PC-9 (cell line): Measurements from ENCODE around the gene ANKS1B. TPM values are rescaled to one million over a fixed set of nuclear protein-coding genes. Genes with fewer than 3 reads are reported as not detected.

Source experiments
- BruUV-seq: library from RNA; stranded (reverse); fragments of 400-500 nt; replicated peaks from 2 replicates; lab custom pipeline; 2021; lab: Mats Ljungman, UMichigan
- CTCF ChIA-PET: fragments of 300-600 bp; sonication (Branson Sonifier 250); formaldehyde crosslinking; loops from one replicate; lab custom pipeline; 2022; ENCODE audit warnings: antibody characterized with exemption; lab: Charles Lee
- POLR2A ChIA-PET: fragments of 300-600 bp; sonication (Branson Sonifier 250); formaldehyde crosslinking; loops from one replicate; lab custom pipeline; 2022; ENCODE audit warnings: antibody characterized with exemption; ENCODE audit not compliant: unreplicated experiment; lab: Charles Lee
- DNase-seq, 2 experiments: peaks; one replicate each; pipeline versions ENCODE4 v3.0.0 to v3.0.0-alpha.2; 2015 to 2022; ENCODE audit warnings: mixed read lengths in 1 of 2
- H2AFZ ChIP-seq: fragments of 200-600 bp; sonication (generic); 2 replicates; pipeline ENCODE4 v1.8.1; 2017; ENCODE audit warnings: antibody characterized with exemption
- H3F3A ChIP-seq: fragments of 200-600 bp; sonication (generic); 2 replicates; pipeline ENCODE4 v1.8.1; 2017; ENCODE audit warnings: antibody characterized with exemption, mild to moderate bottlenecking, low read depth; ENCODE audit not compliant: insufficient read depth
- H3K27ac ChIP-seq: fragments of 200-600 bp; sonication (generic); 2 replicates; pipeline ENCODE4 v1.6.1; 2016; ENCODE audit warnings: mixed run types
- H3K27me3 ChIP-seq: fragments of 200-600 bp; sonication (generic); 2 replicates; pipeline ENCODE4 v1.6.1; 2016; ENCODE audit warnings: low read depth, mixed run types; ENCODE audit not compliant: insufficient read depth
- H3K36me3 ChIP-seq: fragments of 200-600 bp; sonication (generic); 2 replicates; pipeline ENCODE4 v1.6.1; 2016; ENCODE audit warnings: low read depth, mixed run types
- H3K4me1 ChIP-seq: fragments of 200-600 bp; sonication (generic); replicated peaks from 2 replicates; pipeline ENCODE4 v1.6.1; 2016; ENCODE audit warnings: mixed run types; ENCODE audit not compliant: insufficient read depth
- H3K4me2 ChIP-seq: fragments of 200-600 bp; sonication (generic); 2 replicates; pipeline ENCODE4 v1.6.1; 2017; ENCODE audit warnings: mixed run types
- H3K4me3 ChIP-seq: fragments of 200-600 bp; sonication (generic); 2 replicates; pipeline ENCODE4 v1.6.1; 2016; ENCODE audit warnings: mixed run types
- H3K79me2 ChIP-seq: fragments of 200-600 bp; sonication (generic); 2 replicates; pipeline ENCODE4 v1.6.1; 2017; ENCODE audit warnings: low read depth, mixed run types
- H3K9me2 ChIP-seq: fragments of 200-600 bp; sonication (generic); 2 replicates; pipeline ENCODE4 v1.8.1; 2017; ENCODE audit warnings: mild to moderate bottlenecking; ENCODE audit not compliant: insufficient read depth
- H3K9me3 ChIP-seq: fragments of 200-600 bp; sonication (generic); 2 replicates; pipeline ENCODE4 v1.8.1; 2016; ENCODE audit warnings: low read depth; ENCODE audit not compliant: insufficient read depth
- H4K20me1 ChIP-seq: fragments of 200-600 bp; sonication (generic); 2 replicates; pipeline ENCODE4 v1.8.1; 2017; ENCODE audit not compliant: insufficient read depth
- EZH2 ChIP-seq: fragments of 200-600 bp; sonication (generic); IDR thresholded peaks from 2 replicates; pipeline ENCODE4 v1.8.0; 2017; ENCODE audit warnings: antibody characterized with exemption, low read depth
- intact Hi-C: fragments of 100-400 bp; cut with micrococcal nuclease; formaldehyde crosslinking; loops from one replicate; pipeline ENCODE4 v1.10.0; 2022; ENCODE audit not compliant: unreplicated experiment
- total RNA-seq: library from RNA; stranded (reverse); gene quantifications from 2 replicates; pipeline ENCODE4 v1.2.3, GENCODE V29; 2021
- TF ChIP-seq, protein P1 (sequence below): fragments of 200-600 bp; sonication (generic); conservative IDR thresholded peaks from 2 replicates; pipeline ENCODE4 v1.6.1; 2017; ENCODE audit warnings: mixed run types, antibody characterized with exemption, mild to moderate bottlenecking, moderate library complexity

Gene ANKS1B
- total RNA-seq, 1 experiment from 2014 or later, result not detected

DNA sequence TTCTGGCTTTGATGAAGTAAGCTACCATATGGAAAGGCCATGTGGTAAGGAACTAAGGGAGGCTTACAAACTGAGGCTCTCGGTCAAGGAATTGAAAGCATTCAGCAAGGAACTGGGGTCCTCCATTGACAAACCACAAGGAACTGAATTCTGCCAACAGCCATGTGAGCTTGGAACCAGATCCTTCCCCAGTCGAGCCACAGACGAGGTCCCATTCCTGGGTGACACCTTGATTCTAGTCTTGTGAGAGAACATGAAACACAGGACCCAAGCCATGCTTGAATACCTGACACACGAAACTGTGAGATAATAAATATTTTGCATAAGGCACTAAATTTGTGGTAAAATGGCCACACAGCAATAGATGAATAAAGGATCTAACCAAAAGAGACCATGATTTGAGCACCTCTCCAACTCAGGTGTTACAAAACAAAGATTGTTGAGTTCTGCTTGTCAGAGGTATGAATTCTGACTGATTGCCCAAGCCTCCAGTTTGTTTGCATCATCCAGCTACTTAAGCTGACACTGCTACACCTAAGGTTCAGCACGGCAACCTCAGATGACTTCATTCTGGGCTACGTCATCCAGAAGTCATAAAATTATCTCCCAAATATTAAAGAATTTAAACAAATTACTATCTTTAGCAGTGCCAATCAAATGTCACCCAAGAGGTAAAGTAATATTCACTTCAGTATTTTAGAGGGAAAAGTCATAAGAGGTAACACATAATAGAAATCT is 277.8 kb downstream of the ANKS1B start:
- H3K27me3 ChIP-seq, result no peaks in the 10 kb centered on the region
- H3K9me2 ChIP-seq, result no peaks in the 10 kb centered on the region
- CTCF ChIA-PET, result no interaction called here
- no peaks in the 10 kb centered on the region for H3F3A ChIP-seq
- no peak overlapping the region for H3K27ac ChIP-seq
- no peak for TF ChIP-seq EZH2
- TF ChIP-seq, protein P1, sequence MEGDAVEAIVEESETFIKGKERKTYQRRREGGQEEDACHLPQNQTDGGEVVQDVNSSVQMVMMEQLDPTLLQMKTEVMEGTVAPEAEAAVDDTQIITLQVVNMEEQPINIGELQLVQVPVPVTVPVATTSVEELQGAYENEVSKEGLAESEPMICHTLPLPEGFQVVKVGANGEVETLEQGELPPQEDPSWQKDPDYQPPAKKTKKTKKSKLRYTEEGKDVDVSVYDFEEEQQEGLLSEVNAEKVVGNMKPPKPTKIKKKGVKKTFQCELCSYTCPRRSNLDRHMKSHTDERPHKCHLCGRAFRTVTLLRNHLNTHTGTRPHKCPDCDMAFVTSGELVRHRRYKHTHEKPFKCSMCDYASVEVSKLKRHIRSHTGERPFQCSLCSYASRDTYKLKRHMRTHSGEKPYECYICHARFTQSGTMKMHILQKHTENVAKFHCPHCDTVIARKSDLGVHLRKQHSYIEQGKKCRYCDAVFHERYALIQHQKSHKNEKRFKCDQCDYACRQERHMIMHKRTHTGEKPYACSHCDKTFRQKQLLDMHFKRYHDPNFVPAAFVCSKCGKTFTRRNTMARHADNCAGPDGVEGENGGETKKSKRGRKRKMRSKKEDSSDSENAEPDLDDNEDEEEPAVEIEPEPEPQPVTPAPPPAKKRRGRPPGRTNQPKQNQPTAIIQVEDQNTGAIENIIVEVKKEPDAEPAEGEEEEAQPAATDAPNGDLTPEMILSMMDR, result no peak
- no peaks in the 10 kb centered on the region for H3K4me1 ChIP-seq
- POLR2A ChIA-PET, result no interaction called here
- no peaks in the 10 kb centered on the region for H3K36me3 ChIP-seq
- no peaks in the 10 kb centered on the region for H3K9me3 ChIP-seq
- H2AFZ ChIP-seq, result no peak overlapping the region
- BruUV-seq, result no TSS peak
- 0 out of 2 replicates have a peak overlapping the region, but pooled peaks have one; percentile 7 for H3K4me2 ChIP-seq
- no peak for DNase-seq
- H3K79me2 ChIP-seq, result no peaks in the 10 kb centered on the region
- intact Hi-C loops, result no loop called here
- H3K4me3 ChIP-seq, result no peak overlapping the region
- no peaks in the 10 kb centered on the region for H4K20me1 ChIP-seq

DNA sequence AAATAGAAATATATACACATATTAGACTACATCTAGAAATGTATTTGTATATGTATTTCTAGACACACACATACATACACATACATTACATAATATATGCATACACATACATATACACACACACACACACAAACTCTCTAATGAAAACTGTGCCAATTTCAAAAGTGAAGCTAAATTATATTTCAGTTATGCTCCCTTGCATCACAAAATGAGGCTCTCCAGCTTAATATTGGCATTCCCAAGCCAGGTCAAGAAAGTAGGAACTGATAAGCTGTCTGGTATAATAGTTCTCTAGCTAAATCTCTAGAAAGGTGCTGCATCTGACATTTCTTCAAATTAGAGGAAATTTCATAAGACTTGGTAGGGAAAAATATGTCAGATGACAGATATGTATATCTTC is 280.3 kb downstream of the ANKS1B start:
- intact Hi-C loops, result no loop called here
- H3K4me3 ChIP-seq, result no peak overlapping the region
- no peak overlapping the region for H2AFZ ChIP-seq
- POLR2A ChIA-PET, result no interaction called here
- CTCF ChIA-PET, result no interaction called here
- no peak overlapping the region for H3K27ac ChIP-seq
- no peaks in the 10 kb centered on the region for H3K4me1 ChIP-seq
- BruUV-seq, result no TSS peak
- DNase-seq, result no peak
- no peak overlapping the region for H3K4me2 ChIP-seq
- H3K9me2 ChIP-seq, result no peaks in the 10 kb centered on the region
- H3K27me3 ChIP-seq, result no peaks in the 10 kb centered on the region
- no peaks in the 10 kb centered on the region for H4K20me1 ChIP-seq
- no peaks in the 10 kb centered on the region for H3K9me3 ChIP-seq
- no peaks in the 10 kb centered on the region for H3F3A ChIP-seq
- H3K79me2 ChIP-seq, result no peaks in the 10 kb centered on the region
- H3K36me3 ChIP-seq, result no peaks in the 10 kb centered on the region
- TF ChIP-seq EZH2, result no peak
- TF ChIP-seq, protein P1, result no peak

DNA sequence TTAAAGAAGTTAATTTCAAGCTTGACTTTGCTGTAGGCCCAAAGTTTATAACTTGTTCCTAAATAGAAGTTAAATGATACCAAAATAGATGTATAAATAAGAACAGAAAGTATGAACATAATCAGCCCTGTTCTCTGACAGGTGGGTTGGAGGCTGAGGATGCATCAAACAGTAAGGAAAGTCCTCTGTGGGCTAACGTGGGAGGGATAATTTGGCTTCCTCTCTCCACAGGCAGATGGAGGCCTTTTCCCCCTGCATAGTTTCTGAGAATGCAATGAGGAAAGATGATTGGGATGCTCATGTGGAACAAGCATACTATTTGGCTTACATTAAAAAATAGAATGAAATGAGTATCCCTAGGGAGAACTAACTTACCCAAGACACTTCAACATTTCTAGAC is 280.7 kb downstream of the ANKS1B start:
- no peaks in the 10 kb centered on the region for H3K4me1 ChIP-seq

More for the DNA sequence above, 280.7 kb downstream of the ANKS1B start:
- Histone ChIP-seq H3K9me2 (no peaks in the 10 kb centered on the region), H3F3A (no peaks in the 10 kb centered on the region), H3K9me3 (no peaks in the 10 kb centered on the region), H4K20me1 (no peaks in the 10 kb centered on the region), H3K27me3 (no peaks in the 10 kb centered on the region), H2AFZ (no peak overlapping the region), H3K79me2 (no peaks in the 10 kb centered on the region), H3K4me3 (no peak overlapping the region), H3K36me3 (no peaks in the 10 kb centered on the region), H3K4me2 (no peak overlapping the region), H3K27ac (no peak overlapping the region)
- TF ChIP-seq, protein P1, result no peak
- TF ChIP-seq EZH2, result no peak
- intact Hi-C loops, result no loop called here
- no peak for DNase-seq
- BruUV-seq, result no TSS peak
- ChIA-PET POLR2A (no interaction called here), CTCF (no interaction called here)
